OCI-LY3 (cell line): Measurements from ENCODE around the gene SERPINA4.

Experiments
- H2AFZ ChIP-seq: fragments of 200-600, 300-600 bp; shearing (Covaris generic); 2 replicates; pipeline ENCODE4 v1.6.0; 2014; ENCODE audit warnings: antibody characterized with exemption, low read depth, low read length
- H3K27ac ChIP-seq: fragments of 200-600, 300-600 bp; sonication (generic); 2 replicates; pipeline ENCODE4 v1.5.1; 2014; ENCODE audit warnings: mild to moderate bottlenecking, low read length, moderate library complexity, mixed read lengths
- H3K27me3 ChIP-seq: fragments of 200-600, 300-600 bp; sonication (generic); 2 replicates; pipeline ENCODE4 v1.6.1; 2014; ENCODE audit warnings: low read depth, low read length, mixed read lengths
- H3K36me3 ChIP-seq: fragments of 200-600, 300-600 bp; sonication (generic); replicated peaks from 2 replicates; pipeline ENCODE3; 2014; ENCODE audit warnings: low read depth, low read length, mixed read lengths
- H3K4me1 ChIP-seq: fragments of 300-600, 200-600 bp; sonication (generic); 2 replicates; pipeline ENCODE4 v1.6.1; 2014; ENCODE audit warnings: low read length, mixed read lengths
- H3K4me2 ChIP-seq: fragments of 200-600, 300-600 bp; sonication (generic); 2 replicates; pipeline ENCODE4 v1.6.1; 2014; ENCODE audit warnings: low read length, mixed read lengths
- H3K4me3 ChIP-seq: fragments of 300-600, 200-600 bp; sonication (generic); 2 replicates; pipeline ENCODE4 v1.5.1; 2014; ENCODE audit warnings: antibody characterized with exemption, mild to moderate bottlenecking, low read length, moderate library complexity
- H3K79me2 ChIP-seq: fragments of 300-600, 200-600 bp; shearing (Covaris generic); 2 replicates; pipeline ENCODE4 v1.6.1; 2014; ENCODE audit warnings: mild to moderate bottlenecking, low read length, mixed read lengths
- H3K9ac ChIP-seq: fragments of 300-600, 200-600 bp; shearing (Covaris generic); 2 replicates; pipeline ENCODE4 v1.6.0; 2014; ENCODE audit warnings: mild to moderate bottlenecking, low read length, moderate library complexity
- H3K9me3 ChIP-seq: fragments of 200-600, 300-600 bp; shearing (Covaris generic); 2 replicates; pipeline ENCODE4 v1.6.1; 2014; ENCODE audit warnings: low read length, mixed read lengths; ENCODE audit not compliant: insufficient read depth
- H4K20me1 ChIP-seq: fragments of 200-600, 300-600 bp; sonication (generic); 2 replicates; pipeline ENCODE4 v1.6.1; 2016; ENCODE audit warnings: low read length, mixed read lengths; ENCODE audit not compliant: insufficient read depth
- EZH2phosphoT487 ChIP-seq: fragments of 200-600 bp; shearing (Covaris generic); IDR thresholded peaks from 2 replicates; pipeline ENCODE4 v1.6.1; 2018; ENCODE audit warnings: antibody characterized with exemption, mixed run types, low read depth
- TF ChIP-seq, protein P1 (sequence below): fragments of 200-600, 300-600 bp; sonication (generic); IDR thresholded peaks from 2 replicates; pipeline ENCODE4 v1.5.1; 2014; ENCODE audit warnings: antibody characterized with exemption, low read length, low read depth

The SERPINA4 gene

DNA sequence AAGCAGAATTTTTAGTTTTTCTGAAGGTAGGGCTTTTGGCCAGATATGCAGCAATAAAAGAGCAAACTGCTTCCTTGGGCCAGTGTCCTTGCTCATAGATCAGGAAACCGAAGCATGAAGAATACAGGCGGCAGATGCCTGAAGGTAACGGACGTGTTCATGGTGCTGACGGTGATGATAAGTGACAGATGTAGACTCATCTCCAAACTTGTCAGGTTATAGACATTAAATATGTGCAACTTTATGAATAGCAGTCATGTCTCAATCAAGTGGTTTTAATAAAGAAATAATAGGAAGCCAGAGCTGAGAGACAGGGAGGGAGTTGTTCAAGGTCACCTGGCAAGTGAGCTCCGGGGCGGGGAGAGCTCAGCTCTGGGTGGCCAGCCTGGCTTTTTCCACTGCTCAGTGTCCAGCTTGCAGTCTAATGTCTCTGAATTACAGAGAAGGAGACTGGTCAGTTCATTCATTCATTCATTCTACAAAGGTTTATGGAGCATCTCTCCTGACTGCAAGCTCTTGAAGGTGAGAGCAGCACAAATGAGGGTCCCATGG, 21.0 kb downstream of the SERPINA4 start:
- no peak overlapping the region for H3K4me3 ChIP-seq
- no peaks in the 10 kb centered on the region for H3K9me3 ChIP-seq
- H3K27me3 ChIP-seq = peaks cover 16% of the 10 kb centered on the region
- no peaks in the 10 kb centered on the region for H3K79me2 ChIP-seq
- no peak overlapping the region for H3K4me2 ChIP-seq
- TF ChIP-seq, protein P1, sequence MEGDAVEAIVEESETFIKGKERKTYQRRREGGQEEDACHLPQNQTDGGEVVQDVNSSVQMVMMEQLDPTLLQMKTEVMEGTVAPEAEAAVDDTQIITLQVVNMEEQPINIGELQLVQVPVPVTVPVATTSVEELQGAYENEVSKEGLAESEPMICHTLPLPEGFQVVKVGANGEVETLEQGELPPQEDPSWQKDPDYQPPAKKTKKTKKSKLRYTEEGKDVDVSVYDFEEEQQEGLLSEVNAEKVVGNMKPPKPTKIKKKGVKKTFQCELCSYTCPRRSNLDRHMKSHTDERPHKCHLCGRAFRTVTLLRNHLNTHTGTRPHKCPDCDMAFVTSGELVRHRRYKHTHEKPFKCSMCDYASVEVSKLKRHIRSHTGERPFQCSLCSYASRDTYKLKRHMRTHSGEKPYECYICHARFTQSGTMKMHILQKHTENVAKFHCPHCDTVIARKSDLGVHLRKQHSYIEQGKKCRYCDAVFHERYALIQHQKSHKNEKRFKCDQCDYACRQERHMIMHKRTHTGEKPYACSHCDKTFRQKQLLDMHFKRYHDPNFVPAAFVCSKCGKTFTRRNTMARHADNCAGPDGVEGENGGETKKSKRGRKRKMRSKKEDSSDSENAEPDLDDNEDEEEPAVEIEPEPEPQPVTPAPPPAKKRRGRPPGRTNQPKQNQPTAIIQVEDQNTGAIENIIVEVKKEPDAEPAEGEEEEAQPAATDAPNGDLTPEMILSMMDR = no peak
- no peaks in the 10 kb centered on the region for H3K4me1 ChIP-seq
- no peaks in the 10 kb centered on the region for H3K36me3 ChIP-seq
- H3K27ac ChIP-seq = no peak overlapping the region
- no peak overlapping the region for H2AFZ ChIP-seq
- H3K9ac ChIP-seq = no peak overlapping the region
- no peaks in the 10 kb centered on the region for H4K20me1 ChIP-seq

GRCh38 chr14:94582851-94583250, 21.6 kb downstream of the SERPINA4 start:
- Histone ChIP-seq H3K4me3 (no peak overlapping the region), H2AFZ (no peak overlapping the region), H3K27me3 (peaks cover 20% of the 10 kb centered on the region), H3K79me2 (no peaks in the 10 kb centered on the region), H3K4me1 (no peaks in the 10 kb centered on the region), H4K20me1 (no peaks in the 10 kb centered on the region), H3K4me2 (no peak overlapping the region), H3K9ac (no peak overlapping the region), H3K9me3 (no peaks in the 10 kb centered on the region), H3K27ac (no peak overlapping the region), H3K36me3 (no peaks in the 10 kb centered on the region)
- TF ChIP-seq, protein P1 = no peak
- TF ChIP-seq EZH2phosphoT487 = no peak

DNA sequence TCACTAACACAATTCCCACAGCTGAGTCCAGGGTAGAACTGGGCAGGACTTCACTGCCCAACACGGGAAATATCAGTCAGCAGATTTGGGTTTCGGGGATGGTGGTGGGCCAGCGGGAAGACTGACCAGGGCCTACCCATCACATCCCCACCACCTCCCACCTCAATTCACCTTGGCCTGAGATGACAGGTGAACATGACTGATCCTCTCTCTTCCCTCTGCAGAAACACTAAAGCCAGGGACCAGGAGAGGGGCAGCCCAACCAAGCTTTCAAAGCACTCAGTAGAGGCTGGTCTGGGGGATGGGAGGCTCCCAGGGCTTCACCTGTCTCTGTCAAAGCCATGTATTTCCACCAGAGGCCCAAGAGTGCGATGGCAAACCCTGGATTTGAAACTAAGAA, 22.3 kb downstream of the SERPINA4 start:
- Histone ChIP-seq H4K20me1 (no peaks in the 10 kb centered on the region), H3K36me3 (no peaks in the 10 kb centered on the region), H3K4me3 (no peak overlapping the region), H3K9me3 (no peaks in the 10 kb centered on the region), H2AFZ (no peak overlapping the region), H3K4me2 (no peak overlapping the region), H3K9ac (no peak overlapping the region), H3K79me2 (no peaks in the 10 kb centered on the region), H3K27ac (no peak overlapping the region), H3K27me3 (peaks cover 27% of the 10 kb centered on the region), H3K4me1 (no peaks in the 10 kb centered on the region)
- no peak for TF ChIP-seq EZH2phosphoT487
- TF ChIP-seq, protein P1 = no peak

- H3K9ac ChIP-seq = no peak overlapping the region
Measured at GRCh38 chr14:94584591-94585280, 23.5 kb downstream of the SERPINA4 start.

More at GRCh38 chr14:94584591-94585280, 23.5 kb downstream of the SERPINA4 start:
- H3K27ac ChIP-seq = no peak overlapping the region
- no peak overlapping the region for H2AFZ ChIP-seq
- no peaks in the 10 kb centered on the region for H4K20me1 ChIP-seq
- no peak overlapping the region for H3K4me2 ChIP-seq
- TF ChIP-seq, protein P1 = no peak
- no peak for TF ChIP-seq EZH2phosphoT487
- no peaks in the 10 kb centered on the region for H3K36me3 ChIP-seq
- no peaks in the 10 kb centered on the region for H3K9me3 ChIP-seq
- H3K4me1 ChIP-seq = no peaks in the 10 kb centered on the region
- H3K27me3 ChIP-seq = peaks cover 24% of the 10 kb centered on the region; the same call in 1 of the 2 replicates
- no peak overlapping the region for H3K4me3 ChIP-seq
- no peaks in the 10 kb centered on the region for H3K79me2 ChIP-seq
